Duodenal mucosa (tissue), 2 donors: ENCODE data around the gene C1orf94.

Experiments
- H3K27ac ChIP-seq: one replicate; pipeline ENCODE4 v1.7.0; 2013; ENCODE audit warnings: low read depth, low read length
- H3K27me3 ChIP-seq, 2 donors: one replicate each; pipeline ENCODE4 v1.7.0; 2013; ENCODE audit warnings: low read length in 2 of 2, control low read depth in 1 of 2; ENCODE audit not compliant: insufficient read depth in 2 of 2, control insufficient read depth in 1 of 2
- H3K36me3 ChIP-seq, 2 donors: one replicate each; pipeline ENCODE4 v1.7.0; 2013; ENCODE audit warnings: low read length in 2 of 2, control low read depth in 1 of 2; ENCODE audit not compliant: insufficient read depth in 2 of 2, control insufficient read depth in 1 of 2
- H3K4me1 ChIP-seq, 2 donors: one replicate each; pipeline ENCODE4 v1.7.0; 2013; ENCODE audit warnings: low read length in 2 of 2, control low read depth in 1 of 2; ENCODE audit not compliant: insufficient read depth in 2 of 2, control insufficient read depth in 1 of 2
- H3K4me3 ChIP-seq, 2 donors: one replicate each; pipeline ENCODE4 v1.7.0; 2013; ENCODE audit warnings: low read length in 2 of 2, low read depth in 1 of 2
- H3K9ac ChIP-seq, 2 donors: one replicate each; pipeline ENCODE4 v1.7.0; 2013; ENCODE audit warnings: low read length in 2 of 2, low read depth in 1 of 2
- H3K9me3 ChIP-seq, 2 donors: one replicate each; pipeline ENCODE4 v1.7.0; 2013; ENCODE audit warnings: low read length in 2 of 2, control low read depth in 1 of 2; ENCODE audit not compliant: control insufficient read depth in 1 of 2

The C1orf94 gene

GRCh38 chr1:34186741-34187494, 10.2 kb downstream of the C1orf94 start:
- H3K9ac ChIP-seq, result no peak overlapping the region
- H3K4me3 ChIP-seq, result no peak overlapping the region
- H3K27ac ChIP-seq, result no peak overlapping the region
- no peaks in the 10 kb centered on the region for H3K27me3 ChIP-seq
- H3K9me3 ChIP-seq, result peaks cover 0 to 2% of the 10 kb centered on the region in 2 donors
- H3K4me1 ChIP-seq, result no peaks in the 10 kb centered on the region
- no peaks in the 10 kb centered on the region for H3K36me3 ChIP-seq

DNA sequence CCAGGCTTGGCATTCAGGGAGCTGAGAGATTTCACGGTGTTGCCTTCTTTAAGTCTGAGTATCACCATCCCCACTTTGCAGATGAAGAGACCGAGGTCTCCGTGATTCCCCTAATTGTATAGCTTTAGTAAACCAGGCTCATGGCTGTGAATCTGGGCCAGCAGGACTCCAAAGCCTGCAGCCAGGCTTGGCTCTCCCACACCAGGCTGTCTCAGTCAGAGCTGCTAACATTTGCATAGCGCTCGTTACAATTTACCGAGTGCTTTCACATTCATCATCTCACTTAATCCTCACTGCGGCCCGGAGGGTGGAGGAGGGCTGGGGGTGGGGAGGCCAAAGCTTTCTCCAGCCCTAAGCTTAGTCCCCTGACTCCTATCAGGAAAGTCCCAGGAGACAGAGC, 11.7 kb downstream of the C1orf94 start:
- H3K4me1 ChIP-seq, result no peaks in the 10 kb centered on the region
- H3K9me3 ChIP-seq, result peaks cover 0 to 2% of the 10 kb centered on the region in 2 donors
- H3K9ac ChIP-seq, result no peak overlapping the region
- H3K4me3 ChIP-seq, result no peak overlapping the region
- no peaks in the 10 kb centered on the region for H3K27me3 ChIP-seq
- H3K27ac ChIP-seq, result no peak overlapping the region
- no peaks in the 10 kb centered on the region for H3K36me3 ChIP-seq

- Histone ChIP-seq H3K9ac (no peak overlapping the region), H3K27ac (no peak overlapping the region), H3K27me3 (no peaks in the 10 kb centered on the region), H3K4me3 (no peak overlapping the region), H3K36me3 (no peaks in the 10 kb centered on the region), H3K4me1 (no peaks in the 10 kb centered on the region), H3K9me3 (peaks cover 0 to 2% of the 10 kb centered on the region in 2 donors)
Observed at GRCh38 chr1:34188985-34189384, 12.3 kb downstream of the C1orf94 start.

GRCh38 chr1:34190692-34191091, 14.0 kb downstream of the C1orf94 start:
- peaks cover 0 to 2% of the 10 kb centered on the region in 2 donors for H3K9me3 ChIP-seq
- no peak overlapping the region for H3K4me3 ChIP-seq
- no peak overlapping the region for H3K9ac ChIP-seq
- H3K27ac ChIP-seq, result no peak overlapping the region
- H3K36me3 ChIP-seq, result no peaks in the 10 kb centered on the region
- H3K27me3 ChIP-seq, result no peaks in the 10 kb centered on the region
- H3K4me1 ChIP-seq, result no peaks in the 10 kb centered on the region

DNA sequence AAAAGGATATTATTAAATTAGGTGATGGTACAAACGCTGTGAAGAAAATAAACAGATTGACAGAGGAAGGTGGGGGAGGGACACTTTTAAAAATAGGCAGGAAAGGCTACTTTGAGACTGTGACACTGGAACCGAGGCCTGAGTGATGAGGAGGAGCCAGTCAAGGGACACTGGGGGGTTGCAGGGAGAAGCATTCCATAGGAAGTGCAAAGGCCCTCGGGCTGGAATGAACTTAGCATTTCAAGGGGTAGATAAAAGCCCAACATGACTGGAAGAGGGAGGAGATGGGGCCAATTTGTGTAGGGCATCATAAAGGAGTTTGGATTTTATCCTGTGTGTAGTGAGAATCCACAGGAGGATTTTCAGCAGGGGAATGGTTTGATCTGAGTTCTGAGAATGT, 15.9 kb downstream of the C1orf94 start:
- no peak overlapping the region for H3K4me3 ChIP-seq
- H3K4me1 ChIP-seq, result no peaks in the 10 kb centered on the region
- H3K9ac ChIP-seq, result no peak overlapping the region
- H3K27me3 ChIP-seq, result no peaks in the 10 kb centered on the region
- no peak overlapping the region for H3K27ac ChIP-seq
- H3K36me3 ChIP-seq, result no peaks in the 10 kb centered on the region
- peaks cover 0 to 2% of the 10 kb centered on the region in 2 donors for H3K9me3 ChIP-seq

DNA sequence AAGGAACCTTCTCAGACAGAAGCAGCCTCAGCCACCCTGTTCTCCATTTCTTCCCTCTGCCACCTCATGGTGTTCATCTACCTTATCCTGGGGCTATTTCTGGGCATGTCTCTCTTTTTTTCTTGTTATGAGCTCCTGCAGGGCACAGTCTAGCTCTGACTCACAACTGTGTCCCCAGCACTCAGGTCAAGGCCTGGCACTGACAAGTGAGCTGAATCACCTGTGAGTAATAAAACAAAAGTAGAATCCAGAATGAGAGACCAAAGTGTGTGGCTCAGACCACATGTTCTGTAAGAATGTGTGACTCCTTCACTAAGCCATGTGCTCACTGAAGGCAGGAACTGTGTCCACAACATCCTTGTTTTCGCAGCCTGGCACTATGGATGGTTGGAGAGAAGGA, 23.2 kb downstream of the C1orf94 start:
- Histone ChIP-seq H3K36me3 (no peaks in the 10 kb centered on the region), H3K27ac (no peak overlapping the region), H3K4me3 (no peak overlapping the region), H3K27me3 (peaks cover 0 to 3% of the 10 kb centered on the region in 2 donors), H3K9ac (no peak overlapping the region), H3K4me1 (no peaks in the 10 kb centered on the region), H3K9me3 (no peaks in the 10 kb centered on the region)

DNA sequence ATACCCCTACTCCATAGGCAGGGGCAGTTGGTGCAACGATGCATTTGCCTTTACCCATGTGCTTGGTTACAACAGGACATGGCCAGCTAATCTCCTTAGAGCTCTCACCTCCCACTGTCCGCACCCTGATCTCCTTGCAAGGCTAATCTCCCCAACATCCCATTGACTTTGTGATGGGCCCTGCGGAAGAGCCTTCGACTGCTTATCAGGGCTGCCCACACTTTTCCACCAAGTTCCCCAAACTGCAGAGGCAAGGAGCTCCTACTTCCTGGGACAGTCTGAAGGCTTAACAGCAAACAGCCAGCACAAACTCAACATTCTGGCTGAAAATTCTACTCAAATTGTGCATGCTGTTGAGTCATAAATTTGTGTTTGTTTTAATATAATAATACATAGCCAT, 36.0 kb downstream of the C1orf94 start:
- Histone ChIP-seq H3K4me1 (no peaks in the 10 kb centered on the region), H3K27me3 (no peaks in the 10 kb centered on the region), H3K9ac (no peak overlapping the region), H3K9me3 (no peaks in the 10 kb centered on the region), H3K36me3 (no peaks in the 10 kb centered on the region), H3K27ac (no peak overlapping the region), H3K4me3 (no peak overlapping the region)

GRCh38 chr1:34213956-34214355, 37.2 kb downstream of the C1orf94 start:
- no peak overlapping the region for H3K4me3 ChIP-seq
- no peaks in the 10 kb centered on the region for H3K9me3 ChIP-seq
- no peaks in the 10 kb centered on the region for H3K27me3 ChIP-seq
- H3K36me3 ChIP-seq, result no peaks in the 10 kb centered on the region
- no peak overlapping the region for H3K9ac ChIP-seq
- H3K4me1 ChIP-seq, result no peaks in the 10 kb centered on the region
- H3K27ac ChIP-seq, result no peak overlapping the region

- no peaks in the 10 kb centered on the region for H3K9me3 ChIP-seq
- H3K27ac ChIP-seq, result no peak overlapping the region
- no peaks in the 10 kb centered on the region for H3K36me3 ChIP-seq
- no peak overlapping the region for H3K9ac ChIP-seq
- H3K4me1 ChIP-seq, result no peaks in the 10 kb centered on the region
- no peak overlapping the region for H3K4me3 ChIP-seq
- H3K27me3 ChIP-seq, result no peaks in the 10 kb centered on the region
Observed at GRCh38 chr1:34231441-34231840, 54.7 kb downstream of the C1orf94 start.

GRCh38 chr1:34235594-34235993, 58.9 kb downstream of the C1orf94 start:
- H3K9me3 ChIP-seq, result no peaks in the 10 kb centered on the region
- no peaks in the 10 kb centered on the region for H3K36me3 ChIP-seq
- H3K4me3 ChIP-seq, result no peak overlapping the region
- no peaks in the 10 kb centered on the region for H3K4me1 ChIP-seq
- no peaks in the 10 kb centered on the region for H3K27me3 ChIP-seq
- no peak overlapping the region for H3K9ac ChIP-seq
- no peak overlapping the region for H3K27ac ChIP-seq
